OCI-LY3 (cell line): ENCODE results near the gene HERC3.
A peak's percentile ranks its signal among the peaks of the same experiment; 100 is the strongest.

Experiments
- H2AFZ ChIP-seq: fragments of 200-600, 300-600 bp; shearing (Covaris generic); 2 replicates; pipeline ENCODE4 v1.6.0; 2014; ENCODE audit warnings: antibody characterized with exemption, low read depth, low read length
- H3K27ac ChIP-seq: fragments of 200-600, 300-600 bp; sonication (generic); 2 replicates; pipeline ENCODE4 v1.5.1; 2014; ENCODE audit warnings: mild to moderate bottlenecking, low read length, moderate library complexity, mixed read lengths
- H3K27me3 ChIP-seq: fragments of 200-600, 300-600 bp; sonication (generic); 2 replicates; pipeline ENCODE4 v1.6.1; 2014; ENCODE audit warnings: low read depth, low read length, mixed read lengths
- H3K36me3 ChIP-seq: fragments of 200-600, 300-600 bp; sonication (generic); replicated peaks from 2 replicates; pipeline ENCODE3; 2014; ENCODE audit warnings: low read depth, low read length, mixed read lengths
- H3K4me1 ChIP-seq: fragments of 300-600, 200-600 bp; sonication (generic); 2 replicates; pipeline ENCODE4 v1.6.1; 2014; ENCODE audit warnings: low read length, mixed read lengths
- H3K4me2 ChIP-seq: fragments of 200-600, 300-600 bp; sonication (generic); 2 replicates; pipeline ENCODE4 v1.6.1; 2014; ENCODE audit warnings: low read length, mixed read lengths
- H3K4me3 ChIP-seq: fragments of 300-600, 200-600 bp; sonication (generic); 2 replicates; pipeline ENCODE4 v1.5.1; 2014; ENCODE audit warnings: antibody characterized with exemption, mild to moderate bottlenecking, low read length, moderate library complexity
- H3K79me2 ChIP-seq: fragments of 300-600, 200-600 bp; shearing (Covaris generic); 2 replicates; pipeline ENCODE4 v1.6.1; 2014; ENCODE audit warnings: mild to moderate bottlenecking, low read length, mixed read lengths
- H3K9ac ChIP-seq: fragments of 300-600, 200-600 bp; shearing (Covaris generic); 2 replicates; pipeline ENCODE4 v1.6.0; 2014; ENCODE audit warnings: mild to moderate bottlenecking, low read length, moderate library complexity
- H3K9me3 ChIP-seq: fragments of 200-600, 300-600 bp; shearing (Covaris generic); 2 replicates; pipeline ENCODE4 v1.6.1; 2014; ENCODE audit warnings: low read length, mixed read lengths; ENCODE audit not compliant: insufficient read depth
- H4K20me1 ChIP-seq: fragments of 200-600, 300-600 bp; sonication (generic); 2 replicates; pipeline ENCODE4 v1.6.1; 2016; ENCODE audit warnings: low read length, mixed read lengths; ENCODE audit not compliant: insufficient read depth
- EZH2phosphoT487 ChIP-seq: fragments of 200-600 bp; shearing (Covaris generic); IDR thresholded peaks from 2 replicates; pipeline ENCODE4 v1.6.1; 2018; ENCODE audit warnings: antibody characterized with exemption, mixed run types, low read depth
- TF ChIP-seq, protein P1 (sequence below): fragments of 200-600, 300-600 bp; sonication (generic); IDR thresholded peaks from 2 replicates; pipeline ENCODE4 v1.5.1; 2014; ENCODE audit warnings: antibody characterized with exemption, low read length, low read depth

The HERC3 gene

DNA sequence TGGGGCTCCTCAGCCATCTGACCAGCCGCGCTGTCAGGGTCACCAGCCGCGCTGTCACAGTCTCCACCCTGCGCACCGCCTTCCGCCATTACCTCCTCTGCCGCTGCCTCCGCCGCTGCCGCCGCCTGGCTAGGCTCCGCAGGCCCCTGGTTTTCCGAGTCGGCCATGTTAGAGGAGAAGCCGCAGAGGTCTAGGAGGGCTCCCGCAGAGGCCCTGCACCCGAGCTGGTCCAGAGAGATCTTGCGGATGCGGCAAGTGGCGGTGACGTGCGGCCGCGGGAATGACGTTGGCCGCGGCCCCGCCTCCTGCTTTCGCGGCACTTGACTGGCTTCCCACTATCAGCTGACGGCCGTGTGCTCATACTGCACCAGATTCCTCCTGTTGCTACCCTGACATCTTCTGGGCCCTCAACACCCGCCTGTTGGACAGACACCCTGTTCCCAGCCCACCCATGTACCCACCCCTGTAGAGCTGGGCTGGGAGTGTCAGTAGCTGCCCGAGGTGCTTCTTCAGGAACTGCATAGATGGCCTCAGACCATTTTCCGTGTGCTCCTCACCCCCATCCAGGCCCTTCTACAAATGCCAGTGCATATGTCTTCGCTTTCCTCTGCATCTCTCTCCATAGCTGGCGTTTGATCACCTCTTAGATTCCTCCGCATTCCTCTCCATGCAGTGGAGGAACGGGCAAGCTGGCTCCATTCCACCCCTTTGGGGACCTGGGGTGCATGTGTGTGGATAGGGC, 105.5 kb downstream of the HERC3 start, which contains the start of gene NAP1L5:
Gene NAP1L5, minus strand, starts transcription at position 242 of the 742 bp plus-strand sequence. Its CDS starts 75 bp downstream, at position 167.
- Histone ChIP-seq H4K20me1 (no peaks in the 10 kb centered on the region), H3K27ac (no peak within 1 kb of the TSS), H3K9me3 (no peaks in the 10 kb centered on the region), H3K36me3 (no peaks in the 10 kb centered on the region), H3K9ac (peak within 1 kb of the TSS; percentile 53), H3K4me1 (peaks cover 19% of the 10 kb centered on the region), H3K4me2 (peak within 1 kb of the TSS; percentile 61), H3K27me3 (no peaks in the 10 kb centered on the region), H2AFZ (no peak within 1 kb of the TSS), H3K79me2 (no peaks in the 10 kb centered on the region), H3K4me3 (peak within 1 kb of the TSS; percentile 81)
- no peak for TF ChIP-seq EZH2phosphoT487
- TF ChIP-seq, protein P1, sequence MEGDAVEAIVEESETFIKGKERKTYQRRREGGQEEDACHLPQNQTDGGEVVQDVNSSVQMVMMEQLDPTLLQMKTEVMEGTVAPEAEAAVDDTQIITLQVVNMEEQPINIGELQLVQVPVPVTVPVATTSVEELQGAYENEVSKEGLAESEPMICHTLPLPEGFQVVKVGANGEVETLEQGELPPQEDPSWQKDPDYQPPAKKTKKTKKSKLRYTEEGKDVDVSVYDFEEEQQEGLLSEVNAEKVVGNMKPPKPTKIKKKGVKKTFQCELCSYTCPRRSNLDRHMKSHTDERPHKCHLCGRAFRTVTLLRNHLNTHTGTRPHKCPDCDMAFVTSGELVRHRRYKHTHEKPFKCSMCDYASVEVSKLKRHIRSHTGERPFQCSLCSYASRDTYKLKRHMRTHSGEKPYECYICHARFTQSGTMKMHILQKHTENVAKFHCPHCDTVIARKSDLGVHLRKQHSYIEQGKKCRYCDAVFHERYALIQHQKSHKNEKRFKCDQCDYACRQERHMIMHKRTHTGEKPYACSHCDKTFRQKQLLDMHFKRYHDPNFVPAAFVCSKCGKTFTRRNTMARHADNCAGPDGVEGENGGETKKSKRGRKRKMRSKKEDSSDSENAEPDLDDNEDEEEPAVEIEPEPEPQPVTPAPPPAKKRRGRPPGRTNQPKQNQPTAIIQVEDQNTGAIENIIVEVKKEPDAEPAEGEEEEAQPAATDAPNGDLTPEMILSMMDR = no peak

- Histone ChIP-seq H2AFZ (no peak overlapping the region), H4K20me1 (no peaks in the 10 kb centered on the region), H3K79me2 (no peaks in the 10 kb centered on the region), H3K9ac (no peak overlapping the region), H3K27me3 (no peaks in the 10 kb centered on the region), H3K4me2 (no peak overlapping the region), H3K36me3 (no peaks in the 10 kb centered on the region), H3K4me1 (peaks cover 19% of the 10 kb centered on the region), H3K4me3 (no peak overlapping the region), H3K27ac (no peak overlapping the region), H3K9me3 (no peaks in the 10 kb centered on the region)
- TF ChIP-seq, protein P1 = no peak
- no peak for TF ChIP-seq EZH2phosphoT487
These were observed 106.2 kb downstream of the HERC3 start for GRCh38 chr4:88698519-88698918.

DNA sequence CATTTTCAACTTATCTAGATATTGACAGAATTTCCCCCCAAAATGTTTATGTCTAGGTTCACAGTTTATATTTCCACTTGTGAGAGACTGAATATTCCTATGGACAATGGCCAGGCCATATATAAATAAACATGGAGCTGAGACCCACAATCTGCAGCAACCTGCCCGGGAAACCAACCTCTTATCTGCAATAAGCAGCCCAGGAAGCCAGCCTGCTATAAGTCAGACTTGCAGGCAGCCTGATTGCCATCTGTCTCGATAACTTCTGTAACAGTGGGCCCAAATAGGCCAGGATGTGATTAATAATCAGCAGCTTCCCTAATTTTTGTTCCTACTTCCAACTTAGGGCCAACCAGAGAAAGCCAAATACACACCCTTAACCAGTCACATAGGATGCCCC, 110.5 kb downstream of the HERC3 start:
- no peak overlapping the region for H2AFZ ChIP-seq
- no peak overlapping the region for H3K9ac ChIP-seq
- H3K36me3 ChIP-seq = no peaks in the 10 kb centered on the region
- H3K9me3 ChIP-seq = no peaks in the 10 kb centered on the region
- H4K20me1 ChIP-seq = no peaks in the 10 kb centered on the region
- H3K4me3 ChIP-seq = no peak overlapping the region
- no peaks in the 10 kb centered on the region for H3K27me3 ChIP-seq
- TF ChIP-seq EZH2phosphoT487 = no peak
- TF ChIP-seq, protein P1 = no peak
- no peak overlapping the region for H3K4me2 ChIP-seq
- H3K4me1 ChIP-seq = peaks cover 32% of the 10 kb centered on the region
- H3K79me2 ChIP-seq = no peaks in the 10 kb centered on the region
- H3K27ac ChIP-seq = no peak overlapping the region

DNA sequence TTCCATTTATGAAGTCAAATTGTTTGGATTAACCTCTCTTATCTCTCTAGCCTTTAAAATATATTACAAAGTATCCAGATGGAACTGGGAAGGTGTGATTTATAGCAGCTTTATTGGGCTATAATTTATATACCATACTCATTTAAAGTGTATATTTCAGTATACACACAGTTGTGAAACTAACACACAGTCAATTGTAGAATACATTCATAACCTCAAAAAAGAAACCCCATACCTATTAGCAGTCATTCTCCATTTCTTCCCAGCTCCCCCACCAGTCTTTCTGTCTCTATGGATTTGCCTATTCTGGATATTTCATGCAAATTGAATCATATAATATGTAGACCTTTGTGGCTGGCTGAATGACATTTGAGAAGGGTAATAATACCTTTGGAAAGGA, 112.9 kb downstream of the HERC3 start:
- Histone ChIP-seq H3K27me3 (peaks cover 3% of the 10 kb centered on the region; the same call in 1 of the 2 replicates), H3K4me1 (peaks cover 34% of the 10 kb centered on the region), H3K79me2 (no peaks in the 10 kb centered on the region), H3K4me3 (no peak overlapping the region), H3K36me3 (no peaks in the 10 kb centered on the region), H3K9me3 (no peaks in the 10 kb centered on the region), H4K20me1 (no peaks in the 10 kb centered on the region), H2AFZ (no peak overlapping the region), H3K9ac (no peak overlapping the region), H3K27ac (no peak overlapping the region), H3K4me2 (no peak overlapping the region)
- TF ChIP-seq, protein P1 = no peak
- no peak for TF ChIP-seq EZH2phosphoT487
